GM21360 (cell line): ENCODE data around the gene ALPK1.
"Not testable (repeated sequence)": the region's sequence is repeated elsewhere in the genome, so short reads cannot be mapped to it uniquely, and the experiment has no call there.

ENCODE experiments used
- ATAC-seq: cut with Tn5 transposase; IDR thresholded peaks from one replicate; pipeline ENCODE4 v1.9.1; 2021; ENCODE audit warnings: mild to moderate bottlenecking, moderate library complexity; ENCODE audit not compliant: unreplicated experiment

Gene ALPK1

DNA sequence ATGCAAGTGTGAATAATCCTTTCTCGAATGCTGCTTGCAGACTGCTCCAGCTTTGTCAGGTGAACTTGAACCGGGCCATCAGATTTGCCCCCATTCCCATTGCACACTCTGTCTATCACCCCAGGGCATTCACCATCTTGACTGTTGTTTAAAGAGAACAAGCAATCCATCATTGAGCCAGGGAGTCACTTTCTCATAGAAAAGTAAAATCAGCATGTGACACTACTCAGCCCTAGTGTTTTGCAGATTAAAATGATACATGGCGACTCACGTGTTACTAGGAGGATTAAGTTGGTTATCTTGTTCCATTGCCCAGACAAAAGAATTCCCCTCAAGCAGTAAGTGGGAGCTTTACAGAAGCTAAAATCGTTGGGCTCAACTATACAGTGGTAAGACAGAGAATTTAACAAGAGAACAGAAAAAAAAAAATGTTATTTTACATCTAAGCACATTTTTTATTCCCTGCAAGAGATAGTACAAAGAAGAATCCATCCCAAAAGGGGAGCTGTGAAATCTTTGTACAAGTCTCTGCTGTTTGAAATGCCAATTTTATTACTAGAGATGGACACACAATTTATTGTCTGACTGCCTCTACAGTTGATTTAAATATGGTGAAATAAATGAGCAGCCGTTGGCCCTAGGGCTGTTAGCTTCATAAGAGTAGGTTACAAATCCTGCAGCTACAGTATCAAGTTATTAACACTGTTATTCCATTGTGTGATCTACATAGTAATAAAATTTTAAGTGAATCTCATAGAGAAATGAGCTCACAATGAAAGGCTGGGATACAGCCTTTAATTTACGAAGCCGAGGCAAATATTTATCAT lies 151.3 kb downstream of the ALPK1 start:
- ATAC-seq, result no peak

GRCh38 chr4:112449708-112450107 lies 152.5 kb downstream of the ALPK1 start:
- no peak for ATAC-seq

DNA sequence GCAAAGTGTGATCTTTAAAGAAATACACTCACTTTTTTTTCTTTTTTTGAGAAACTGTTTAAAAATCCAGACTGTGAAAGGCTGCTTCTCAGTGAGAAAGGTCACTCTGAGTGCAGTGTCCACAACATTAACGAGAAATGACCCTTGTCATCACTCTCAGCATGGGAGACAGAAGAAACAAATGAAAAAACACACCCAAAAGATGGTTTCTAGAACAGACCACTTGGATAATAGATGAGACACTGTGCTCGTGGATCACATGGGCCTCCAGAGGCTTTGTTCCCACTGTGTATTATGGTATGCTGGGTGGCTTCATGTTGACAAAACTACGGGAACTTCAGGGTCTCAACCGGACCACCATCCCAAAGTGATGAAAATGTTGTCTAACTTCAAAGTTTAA lies 153.9 kb downstream of the ALPK1 start:
- no peak for ATAC-seq

- ATAC-seq, result no peak
Observed at GRCh38 chr4:112451831-112452230, 154.7 kb downstream of the ALPK1 start.

GRCh38 chr4:112453321-112453720 lies 156.2 kb downstream of the ALPK1 start:
- ATAC-seq, result no peak

DNA sequence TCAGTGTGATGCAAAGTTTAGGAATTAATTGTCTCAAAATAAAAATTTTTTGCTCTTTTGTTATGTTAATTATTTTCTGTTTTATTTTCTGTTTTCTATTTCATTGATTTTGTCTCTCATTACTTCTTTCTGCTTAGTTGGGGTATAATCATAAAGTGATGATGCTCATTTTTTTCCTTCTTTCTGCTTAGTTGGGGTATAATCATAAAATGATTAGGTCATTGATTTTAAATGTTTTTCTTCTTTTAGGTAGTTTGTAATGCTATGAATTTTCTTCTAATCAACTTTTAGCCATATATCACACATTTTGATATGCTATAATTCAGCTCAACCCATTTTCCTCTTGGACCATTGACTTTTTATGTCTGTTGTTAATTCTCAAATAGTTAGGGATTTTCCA lies 175.1 kb downstream of the ALPK1 start:
- ATAC-seq, result no peak

GRCh38 chr4:112473985-112474384 lies 176.8 kb downstream of the ALPK1 start:
- ATAC-seq, result no peak

GRCh38 chr4:112485930-112486329 lies 188.8 kb downstream of the ALPK1 start:
- ATAC-seq, result no peak

DNA sequence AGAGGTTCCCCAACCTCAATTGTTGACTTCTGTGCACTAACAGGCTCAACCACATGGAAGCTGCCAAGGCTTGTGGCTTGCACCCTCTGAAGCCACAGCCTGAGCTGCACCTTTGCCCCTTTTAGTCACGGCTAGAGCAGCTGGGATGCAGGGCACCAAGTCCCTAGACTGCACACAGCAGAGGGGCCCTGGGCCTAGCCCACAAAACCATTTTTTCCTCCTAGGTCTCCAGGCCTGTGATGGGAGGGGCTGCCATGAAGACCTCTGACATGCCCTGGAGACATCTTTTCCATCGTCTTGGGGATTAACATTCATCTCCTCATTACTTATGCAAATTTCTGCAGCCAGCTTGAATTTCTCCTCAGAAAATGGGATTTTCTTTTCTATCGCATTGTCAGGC lies 193.6 kb downstream of the ALPK1 start:
- not testable (repeated sequence) for ATAC-seq
